H1 (cell line): ENCODE data around the gene BPGM. TPM values are rescaled to one million over a fixed set of nuclear protein-coding genes. Genes with fewer than 3 reads are reported as not detected.

Experiments used
- CTCF ChIA-PET: fragments of 300-600 bp; sonication (Branson Sonifier 250); formaldehyde crosslinking; loops from one replicate; lab custom pipeline; 2021; ENCODE audit not compliant: partially characterized antibody; lab: Charles Lee
- POLR2A ChIA-PET: fragments of 300-600 bp; sonication (Branson Sonifier 250); formaldehyde crosslinking; loops from one replicate; lab custom pipeline; 2021; ENCODE audit warnings: inconsistent platforms; ENCODE audit not compliant: partially characterized antibody; lab: Charles Lee
- DNase-seq, 2 experiments: peaks; one replicate each; pipeline versions ENCODE4 v3.0.0 to v3.0.0-alpha.2; 2010 to 2022; ENCODE audit warnings: low spot score in 2 of 2, low read depth in 1 of 2, mixed read lengths in 1 of 2
- FAIRE-seq: peaks from 2 replicates; lab custom pipeline; 2011; peaks lifted over from hg19 to GRCh38; lab: Jason Lieb, UNC
- H2AFZ ChIP-seq: 2 replicates; pipeline ENCODE4 v1.8.1; 2012; ENCODE audit warnings: low read length, inconsistent platforms
- H2AK5ac ChIP-seq: 2 replicates; pipeline ENCODE4 v1.6.1; 2013; ENCODE audit warnings: low read depth, low read length
- H2BK120ac ChIP-seq: replicated peaks from 2 replicates; pipeline ENCODE3; 2013; ENCODE audit warnings: low read depth, low read length, inconsistent platforms
- H2BK12ac ChIP-seq: 2 replicates; pipeline ENCODE4 v1.6.1; 2013; ENCODE audit warnings: low read depth, low read length
- H2BK15ac ChIP-seq: 2 replicates; pipeline ENCODE4 v1.6.1; 2013; ENCODE audit warnings: low read length
- H2BK20ac ChIP-seq: 2 replicates; pipeline ENCODE4 v1.6.1; 2013; ENCODE audit warnings: low read length
- H2BK5ac ChIP-seq: 2 replicates; pipeline ENCODE4 v1.6.1; 2013; ENCODE audit warnings: low read depth, low read length
- H3K14ac ChIP-seq: 2 replicates; pipeline ENCODE4 v1.6.1; 2013; ENCODE audit warnings: inconsistent platforms; ENCODE audit not compliant: insufficient read length
- H3K18ac ChIP-seq: 2 replicates; pipeline ENCODE4 v1.6.1; 2013; ENCODE audit warnings: low read length; ENCODE audit errors: extremely low read depth
- H3K23ac ChIP-seq: 2 replicates; pipeline ENCODE4 v1.6.1; 2013; ENCODE audit warnings: inconsistent platforms; ENCODE audit not compliant: insufficient read length
- H3K23me2 ChIP-seq: 2 replicates; pipeline ENCODE4 v1.6.1; 2013; ENCODE audit warnings: low read depth, low read length
- H3K27ac ChIP-seq: 2 replicates; pipeline ENCODE4 v1.6.1; 2011; ENCODE audit warnings: low read depth, low read length, inconsistent platforms
- H3K27me3 ChIP-seq, 4 experiments: replicated peaks in 1 of 4; 1 replicate in 1 of 4; 2 replicates in 3 of 4; pipeline versions ENCODE4 v1.6.1 to v1.8.1; 2011 to 2013; ENCODE audit warnings: low read length in 3 of 4, mild to moderate bottlenecking in 3 of 4, inconsistent platforms in 2 of 4, mixed read lengths in 2 of 4, moderate library complexity in 1 of 4; ENCODE audit not compliant: control insufficient read depth in 3 of 4, insufficient read depth in 3 of 4; ENCODE audit errors: extremely low read depth in 1 of 4
- H3K36me3 ChIP-seq, 4 experiments: 2 replicates each; pipeline versions ENCODE4 v1.6.1 to v1.8.1; 2011 to 2013; ENCODE audit warnings: mild to moderate bottlenecking in 4 of 4, low read length in 3 of 4, moderate library complexity in 2 of 4, control low read depth in 1 of 4, inconsistent platforms in 1 of 4; ENCODE audit not compliant: insufficient read depth in 4 of 4, control insufficient read depth in 2 of 4
- H3K4ac ChIP-seq: replicated peaks from 2 replicates; pipeline ENCODE3; 2013; ENCODE audit warnings: low read length, low read depth, mixed read lengths, inconsistent platforms; ENCODE audit not compliant: insufficient read length
- H3K4me1 ChIP-seq, 4 experiments: replicated peaks in 1 of 4; 1 replicate in 1 of 4; 2 replicates in 3 of 4; pipeline versions ENCODE4 v1.6.1 to v1.8.1; 2011 to 2013; ENCODE audit warnings: low read length in 3 of 4, inconsistent platforms in 2 of 4, mixed read lengths in 1 of 4; ENCODE audit not compliant: insufficient read depth in 4 of 4, control insufficient read depth in 3 of 4
- H3K4me2 ChIP-seq, 2 experiments: 2 replicates each; pipeline versions ENCODE4 v1.6.1 to v1.8.1; 2011 to 2013; ENCODE audit warnings: low read depth in 2 of 2, low read length in 2 of 2, control low read depth in 1 of 2, inconsistent platforms in 1 of 2, mild to moderate bottlenecking in 1 of 2; ENCODE audit not compliant: insufficient read depth in 1 of 2
- H3K4me3 ChIP-seq, 4 experiments: fragments of 200-600, 300-600 bp in 1 of 4; sonication (generic), shearing (Covaris generic), sonication (Bioruptor Twin) in 1 of 4; 2 replicates each; pipeline versions ENCODE4 v1.5.1 to v1.8.1; 2011 to 2016; ENCODE audit warnings: low read length in 4 of 4, low read depth in 3 of 4, control low read depth in 2 of 4, inconsistent platforms in 2 of 4, mild to moderate bottlenecking in 2 of 4, mixed read lengths in 1 of 4, moderate library complexity in 1 of 4; ENCODE audit not compliant: insufficient read depth in 2 of 4; ENCODE audit errors: extremely low read depth in 1 of 4
- H3K56ac ChIP-seq: replicated peaks from 2 replicates; pipeline ENCODE3; 2013; ENCODE audit warnings: low read depth, mild to moderate bottlenecking, mixed read lengths, low read length, inconsistent platforms; ENCODE audit not compliant: insufficient read length
- H3K79me1 ChIP-seq: 2 replicates; pipeline ENCODE4 v1.6.1; 2013; ENCODE audit warnings: low read depth, low read length, control low read depth
- H3K79me2 ChIP-seq, 2 experiments: 2 replicates each; pipeline versions ENCODE4 v1.6.1 to v1.8.1; 2012 to 2013; ENCODE audit warnings: low read length in 2 of 2, mild to moderate bottlenecking in 2 of 2, inconsistent platforms in 1 of 2; ENCODE audit not compliant: insufficient read depth in 2 of 2, control insufficient read depth in 1 of 2
- H3K9ac ChIP-seq, 4 experiments: replicated peaks in 1 of 4; 1 replicate in 1 of 4; 2 replicates in 3 of 4; pipeline versions ENCODE4 v1.6.1 to v1.8.1; 2011 to 2013; ENCODE audit warnings: low read depth in 3 of 4, low read length in 3 of 4, control low read depth in 2 of 4, mild to moderate bottlenecking in 2 of 4, moderate library complexity in 2 of 4, inconsistent platforms in 1 of 4; ENCODE audit errors: extremely low read depth in 1 of 4
- H3K9me3 ChIP-seq, 2 experiments: 2 replicates each; pipeline versions ENCODE4 v1.6.1 to v1.8.1; 2012 to 2013; ENCODE audit warnings: mild to moderate bottlenecking in 2 of 2, moderate library complexity in 2 of 2, control low read depth in 1 of 2, inconsistent platforms in 1 of 2, low read depth in 1 of 2, low read length in 1 of 2, mixed read lengths in 1 of 2; ENCODE audit not compliant: insufficient read depth in 2 of 2
- H4K20me1 ChIP-seq, 2 experiments: replicated peaks in 1 of 2; 2 replicates each; pipeline versions ENCODE3 to v1.8.1; 2011 to 2013; ENCODE audit warnings: inconsistent platforms in 2 of 2, low read length in 2 of 2, mild to moderate bottlenecking in 1 of 2; ENCODE audit not compliant: insufficient read depth in 2 of 2, control insufficient read depth in 1 of 2
- H4K5ac ChIP-seq: 2 replicates; pipeline ENCODE4 v1.6.1; 2013; ENCODE audit warnings: low read length, low read depth, mixed read lengths, inconsistent platforms; ENCODE audit not compliant: insufficient read length
- H4K8ac ChIP-seq: 2 replicates; pipeline ENCODE4 v1.8.0; 2013; ENCODE audit warnings: mild to moderate bottlenecking, moderate library complexity, low read length, inconsistent platforms; ENCODE audit not compliant: insufficient read depth; ENCODE audit errors: extremely low read depth
- H4K91ac ChIP-seq: replicated peaks from 2 replicates; pipeline ENCODE3; 2013; ENCODE audit warnings: low read length, mixed read lengths, inconsistent platforms; ENCODE audit not compliant: insufficient read length
- ATF3 ChIP-seq: IDR thresholded peaks from 2 replicates; pipeline ENCODE4 v1.6.1; 2011; ENCODE audit warnings: low read depth, mild to moderate bottlenecking, low read length; ENCODE audit not compliant: insufficient read depth
- CHD2 ChIP-seq: IDR thresholded peaks from 2 replicates; pipeline ENCODE4 v1.6.1; 2012; ENCODE audit warnings: low read length, improper control_type of control experiment
- EZH2 ChIP-seq: fragments of 200-600 bp; sonication (generic); IDR thresholded peaks from 2 replicates; pipeline ENCODE4 v1.7.1; 2012; ENCODE audit warnings: low read depth, mild to moderate bottlenecking, moderate library complexity, low read length, inconsistent platforms; ENCODE audit not compliant: severe bottlenecking
- POLR2A ChIP-seq, 2 experiments: IDR thresholded peaks; 1 replicate in 1 of 2; 2 replicates in 1 of 2; pipeline ENCODE4 v1.6.1; 2011; ENCODE audit warnings: low read depth in 2 of 2, low read length in 2 of 2, mild to moderate bottlenecking in 2 of 2; ENCODE audit errors: control extremely low read depth in 1 of 2
- POU5F1 ChIP-seq: IDR thresholded peaks from 2 replicates; pipeline ENCODE4 v1.6.1; 2011; ENCODE audit warnings: low read depth, mild to moderate bottlenecking, low read length, moderate library complexity
- RBBP5 ChIP-seq: IDR thresholded peaks from 2 replicates; pipeline ENCODE4 v1.7.1; 2012; ENCODE audit warnings: low read depth, mild to moderate bottlenecking, inconsistent platforms, low read length, moderate library complexity, borderline replicate concordance
- SUZ12 ChIP-seq: fragments of 200-600 bp; sonication (generic); IDR thresholded peaks from 2 replicates; pipeline ENCODE4 v1.6.1; 2012; ENCODE audit warnings: mild to moderate bottlenecking, inconsistent platforms, low read length, moderate library complexity, mixed read lengths
- WGBS, 2 experiments: shearing (Covaris generic) in 1 of 2; methylation state at CpG; one replicate each; pipeline versions ENCODE4 v1.1.6 to v1.1.7; 2013 to 2015; ENCODE audit warnings: low lambda C conversion rate in 2 of 2, mixed read lengths in 2 of 2, inconsistent platforms in 1 of 2, low coverage in 1 of 2, missing lambda C conversion rate in 1 of 2; ENCODE audit not compliant: insufficient replicate concordance in 2 of 2, insufficient coverage in 1 of 2, insufficient read length in 1 of 2; ENCODE audit errors: extremely low coverage in 1 of 2, missing lambda C conversion rate in 1 of 2; 5-methylcytosine and 5-hydroxymethylcytosine counted together
- polyA plus RNA-seq, 7 experiments: library from polyadenylated mRNA; depleted of rRNA in 3 of 7; stranded (reverse) in 5 of 7; unstranded in 2 of 7; fragments of >200 nt in 5 of 7; fragments of 200-250 nt in 2 of 7; gene quantifications; 1 replicate in 5 of 7; 2 replicates in 1 of 7; 4 replicates in 1 of 7; pipeline versions ENCODE4 v1.2.1 to v1.2.3, GENCODE V29; 2011 to 2013; ENCODE audit warnings: missing spikeins in 2 of 7, mixed read lengths in 2 of 7
- total RNA-seq: library from RNA; stranded (reverse); fragmentation: NEBNext Ultra II Directional; extraction: Animal tissue kit (Norgen Biotek cat#: 25700); gene quantifications from 2 replicates; pipeline ENCODE4 v1.2.1, GENCODE V29; 2021

Gene BPGM
- total and polyA plus RNA-seq, 2 of the 8 experiments (the other 6 are each of a cell fraction or from before 2014, with no cell fraction given): 9.7 to 15.3 TPM

GRCh38 chr7:134627109-134627774 is 19.4 kb upstream of the BPGM start:
- H4K5ac ChIP-seq: no peak overlapping the region
- no peak overlapping the region for H2BK15ac ChIP-seq
- H2BK120ac ChIP-seq: no peak overlapping the region
- H2BK5ac ChIP-seq: no peak overlapping the region
- no peak overlapping the region for H3K4me2 ChIP-seq
- no peak overlapping the region for H3K4me3 ChIP-seq
- H2BK20ac ChIP-seq: no peak overlapping the region
- no peaks in the 10 kb centered on the region for H3K79me1 ChIP-seq
- no peaks in the 10 kb centered on the region for H3K4me1 ChIP-seq
- no peaks in the 10 kb centered on the region for H3K27me3 ChIP-seq
- H3K18ac ChIP-seq: no peak overlapping the region
- H2AK5ac ChIP-seq: no peak overlapping the region
- H3K9me3 ChIP-seq: no peaks in the 10 kb centered on the region
- no peak overlapping the region for H3K14ac ChIP-seq
- no peak overlapping the region for H4K91ac ChIP-seq
- CTCF ChIA-PET: interaction anchor here (2.8 kb wide), 1 partner anchor 8 kb away, joined by 8 read pairs; no protein-coding TSS in a partner anchor
- DNase-seq: no peak
- FAIRE-seq: no peak
- H3K4ac ChIP-seq: no peak overlapping the region
- H2BK12ac ChIP-seq: no peak overlapping the region
- H3K36me3 ChIP-seq: no peaks in the 10 kb centered on the region
- H4K8ac ChIP-seq: no peak overlapping the region
- H4K20me1 ChIP-seq: no peaks in the 10 kb centered on the region
- H3K23me2 ChIP-seq: no peaks in the 10 kb centered on the region
- 93% methylated on average over 2 of the region's 2 CpGs; no CpG with 5 or more reads in 1 of the 2 experiments for WGBS, 2 experiments
- H3K23ac ChIP-seq: no peak overlapping the region
- TF ChIP-seq RBBP5: no peak
- no peak for TF ChIP-seq ATF3
- no peak for TF ChIP-seq CHD2
- TF ChIP-seq POU5F1: no peak
- no peak for TF ChIP-seq SUZ12
- TF ChIP-seq EZH2: no peak
- TF ChIP-seq POLR2A (IDR thresholded peaks at IDR 0.05; ENCODE audit: control extremely low read depth in 1 of 2, low read depth in 2 of 2, low read length in 2 of 2): no peak
- H3K27ac ChIP-seq: no peak overlapping the region
- H2AFZ ChIP-seq: no peak overlapping the region
- H3K79me2 ChIP-seq: no peaks in the 10 kb centered on the region
- POLR2A ChIA-PET: no interaction called here
- H3K9ac ChIP-seq: no peak overlapping the region
- H3K56ac ChIP-seq: no peak overlapping the region
